ENCODE results near the gene PLN. TPM values are rescaled to one million over a fixed set of nuclear protein-coding genes. Genes with fewer than 3 reads are reported as not detected.

Gene PLN
- total and polyA plus RNA-seq, 10 of the 15 experiments (the other 5 are each of a cell fraction or from before 2014, with no cell fraction given): 0.16 to 0.44 TPM; not detected in 8

DNA sequence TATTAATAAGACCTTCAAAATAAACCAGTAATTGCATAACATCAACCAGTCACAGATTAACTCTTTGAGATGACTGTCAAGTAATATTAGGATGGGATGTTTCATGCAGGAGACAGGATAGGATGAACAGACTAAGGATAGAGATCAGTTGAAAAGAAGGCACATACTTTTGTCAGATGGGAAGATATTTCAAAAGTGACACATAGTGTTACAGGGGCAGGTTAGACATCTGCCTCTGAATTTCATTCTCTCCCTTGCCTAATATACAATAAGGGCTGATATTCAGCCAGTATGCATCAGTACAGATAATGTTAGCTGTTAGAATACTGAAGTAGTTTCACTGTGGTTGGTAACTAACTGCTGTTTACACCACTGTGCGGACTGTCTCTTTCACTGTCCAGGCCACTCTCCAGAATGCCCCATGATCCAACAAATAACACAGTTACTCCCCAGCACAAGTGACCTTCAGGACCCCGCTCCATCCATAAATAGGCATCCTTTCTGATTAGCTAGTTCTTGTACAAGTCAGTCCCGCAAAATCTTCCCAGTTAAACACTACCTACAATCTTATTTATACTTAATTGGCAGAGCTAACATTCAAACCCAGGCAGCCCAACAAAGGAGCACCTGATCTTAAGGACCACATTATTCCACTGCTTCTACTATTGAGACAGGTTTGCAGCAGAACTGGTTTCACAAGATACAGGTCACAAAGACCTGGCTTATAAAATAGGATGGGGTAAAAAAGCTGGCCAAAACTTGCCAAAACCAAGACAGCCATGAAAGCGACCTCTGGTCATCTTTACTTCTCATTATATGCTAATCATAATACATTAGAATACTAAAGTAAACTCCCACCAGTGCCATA is 21.9 kb upstream of the PLN start:
- ATAC-seq (no peak), DNase-seq (ENCODE audit: low read depth, low spot score) (no peak), FAIRE-seq (no peak)
- H3K79me2 ChIP-seq (ENCODE audit: control insufficient read depth, insufficient read depth, low read length): no peaks in the 10 kb centered on the region
- BruUV-seq (replicated peaks): no TSS peak
- no peak overlapping the region for H3K9ac ChIP-seq (ENCODE audit: control insufficient read depth, insufficient read depth, low read length)
- no peak overlapping the region for H3K4me3 ChIP-seq
- 99% methylated on average over 4 of the region's 4 CpGs for WGBS (ENCODE audit: insufficient coverage, insufficient replicate concordance, low lambda C conversion rate, missing lambda C conversion rate)
- in situ Hi-C loops (cut with MboI): no loop called here
- POLR2A ChIA-PET: no interaction called here
- no peaks in the 10 kb centered on the region for H4K20me1 ChIP-seq (ENCODE audit: control insufficient read depth, insufficient read depth)
- peaks cover 0 to 3% of the 10 kb centered on the region in 2 experiments; a peak in 1 of 4 replicates for H3K36me3 ChIP-seq (ENCODE audit: control insufficient read depth in 2 of 2, insufficient read depth in 2 of 2, low read length in 1 of 2)
- no peak overlapping the region for H3K4me2 ChIP-seq (ENCODE audit: control insufficient read depth, insufficient read depth)
- no peak overlapping the region for H2AFZ ChIP-seq (ENCODE audit: control insufficient read depth, low read depth, low read length)
- no peaks in the 10 kb centered on the region; the same call in 2 of the 3 replicates for H3K9me3 ChIP-seq (replicated peaks; ENCODE audit: control insufficient read depth, insufficient read depth, low read length)
- no peaks in the 10 kb centered on the region for H3K27me3 ChIP-seq (replicated peaks in 1 of 2; ENCODE audit: control insufficient read depth in 2 of 2, insufficient read depth in 2 of 2, low read length in 1 of 2)
- CTCF ChIA-PET: interaction anchor here (1.6 kb wide), 1 partner anchor 16 kb away, joined by 3 read pairs; no protein-coding TSS in a partner anchor
- no peaks in the 10 kb centered on the region for H3K4me1 ChIP-seq (ENCODE audit: control insufficient read depth, insufficient read depth, low read length)
- intact Hi-C loops (cut with micrococcal nuclease; ENCODE audit: unreplicated experiment): no loop called here
- SMC1A ChIA-PET (ENCODE audit: uncharacterized antibody, unreplicated experiment): no interaction called here
- TF ChIP-seq MYB (IDR thresholded peaks at IDR 0.05; ENCODE audit: borderline replicate concordance, low read depth, low read length) (no peak), NRF1 (conservative IDR thresholded peaks at IDR 0.05; ENCODE audit: low read depth, low read length) (no peak), TARDBP (IDR thresholded peaks at IDR 0.05; ENCODE audit: borderline replicate concordance) (no peak), SPI1 (IDR thresholded peaks at IDR 0.05; ENCODE audit: borderline replicate concordance, insufficient read depth, low read depth, low read length) (no peak), HDAC6 (IDR thresholded peaks at IDR 0.05; ENCODE audit: unreplicated experiment) (no peak), EP300 (IDR thresholded peaks at IDR 0.05; ENCODE audit: borderline replicate concordance in 1 of 2, control insufficient read depth in 1 of 2, low read depth in 2 of 2, low read length in 2 of 2) (no peak), TBL1XR1 (IDR thresholded peaks at IDR 0.05; ENCODE audit: low read depth, low read length) (no peak), SMAD5 (IDR thresholded peaks at IDR 0.05; ENCODE audit: low read depth) (no peak), BACH1 (IDR thresholded peaks at IDR 0.05; ENCODE audit: borderline replicate concordance) (no peak), MAX (IDR thresholded peaks at IDR 0.05; ENCODE audit: low read depth, low read length) (no peak), ZNF217 (IDR thresholded peaks at IDR 0.05) (no peak)
- TF ChIP-seq, protein P1, sequence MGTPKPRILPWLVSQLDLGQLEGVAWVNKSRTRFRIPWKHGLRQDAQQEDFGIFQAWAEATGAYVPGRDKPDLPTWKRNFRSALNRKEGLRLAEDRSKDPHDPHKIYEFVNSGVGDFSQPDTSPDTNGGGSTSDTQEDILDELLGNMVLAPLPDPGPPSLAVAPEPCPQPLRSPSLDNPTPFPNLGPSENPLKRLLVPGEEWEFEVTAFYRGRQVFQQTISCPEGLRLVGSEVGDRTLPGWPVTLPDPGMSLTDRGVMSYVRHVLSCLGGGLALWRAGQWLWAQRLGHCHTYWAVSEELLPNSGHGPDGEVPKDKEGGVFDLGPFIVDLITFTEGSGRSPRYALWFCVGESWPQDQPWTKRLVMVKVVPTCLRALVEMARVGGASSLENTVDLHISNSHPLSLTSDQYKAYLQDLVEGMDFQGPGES (IDR thresholded peaks at IDR 0.05): no peak
- RAD21 ChIA-PET (ENCODE audit: unreplicated experiment): no interaction called here
- H3K27ac ChIP-seq (ENCODE audit: control insufficient read depth, insufficient read depth): no peak overlapping the region

Measured in GM12878 (cell line).